Measurements from ENCODE around the gene SIAH1. TPM values are rescaled to one million over a fixed set of nuclear protein-coding genes. Genes with fewer than 3 reads are reported as not detected.

SIAH1 gene
- total RNA-seq, 1 experiment from 2014 or later: 10.9 TPM

DNA sequence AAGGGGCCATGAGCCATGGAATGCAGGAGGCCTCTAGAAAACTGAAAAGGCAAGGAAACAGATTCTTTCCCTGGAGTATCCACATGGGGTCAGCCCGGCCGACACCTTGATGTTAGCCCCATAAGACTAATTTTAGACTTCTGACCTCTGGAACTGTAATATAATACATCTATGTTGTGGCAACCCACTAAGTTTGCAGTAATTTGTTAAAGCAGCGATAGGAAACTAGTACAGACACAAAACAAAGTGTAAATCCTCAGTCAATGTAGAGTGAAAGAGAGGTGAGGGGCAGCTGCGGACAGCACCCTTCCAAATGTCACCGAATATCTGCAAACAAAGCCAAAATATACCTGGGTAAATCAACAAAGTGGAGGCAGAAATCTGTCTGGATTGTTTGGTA lies 7.2 kb upstream of the SIAH1 start:
- Histone ChIP-seq H3K4me2 (ENCODE audit: low read length) (no peak overlapping the region), H3K9ac (ENCODE audit: low read length) (no peak overlapping the region), H3K9me2 (replicated peaks; ENCODE audit: low read length) (no peaks in the 10 kb centered on the region), H3K27ac (ENCODE audit: low read length) (no peak overlapping the region), H2AFZ (ENCODE audit: low read length) (no peak overlapping the region), H3K9me3 (ENCODE audit: low read length) (no peaks in the 10 kb centered on the region), H3K4me1 (ENCODE audit: insufficient read depth, low read length) (no peaks in the 10 kb centered on the region), H3K79me2 (ENCODE audit: low read length) (no peaks in the 10 kb centered on the region), H4K20me1 (ENCODE audit: low read length) (no peaks in the 10 kb centered on the region), H3K27me3 (ENCODE audit: low read length) (no peaks in the 10 kb centered on the region), H3F3A (ENCODE audit: low read length, unreplicated experiment) (no peaks in the 10 kb centered on the region), H3K36me3 (ENCODE audit: low read depth, low read length) (no peaks in the 10 kb centered on the region), H3K4me3 (ENCODE audit: low read length) (no peak overlapping the region)
- CTCF ChIA-PET: no interaction called here
- DNase-seq (no peak), ATAC-seq (no peak)
- TF ChIP-seq EZH2phosphoT487 (IDR thresholded peaks at IDR 0.05; ENCODE audit: borderline replicate concordance, low read length): no peak
- TF ChIP-seq, protein P1, sequence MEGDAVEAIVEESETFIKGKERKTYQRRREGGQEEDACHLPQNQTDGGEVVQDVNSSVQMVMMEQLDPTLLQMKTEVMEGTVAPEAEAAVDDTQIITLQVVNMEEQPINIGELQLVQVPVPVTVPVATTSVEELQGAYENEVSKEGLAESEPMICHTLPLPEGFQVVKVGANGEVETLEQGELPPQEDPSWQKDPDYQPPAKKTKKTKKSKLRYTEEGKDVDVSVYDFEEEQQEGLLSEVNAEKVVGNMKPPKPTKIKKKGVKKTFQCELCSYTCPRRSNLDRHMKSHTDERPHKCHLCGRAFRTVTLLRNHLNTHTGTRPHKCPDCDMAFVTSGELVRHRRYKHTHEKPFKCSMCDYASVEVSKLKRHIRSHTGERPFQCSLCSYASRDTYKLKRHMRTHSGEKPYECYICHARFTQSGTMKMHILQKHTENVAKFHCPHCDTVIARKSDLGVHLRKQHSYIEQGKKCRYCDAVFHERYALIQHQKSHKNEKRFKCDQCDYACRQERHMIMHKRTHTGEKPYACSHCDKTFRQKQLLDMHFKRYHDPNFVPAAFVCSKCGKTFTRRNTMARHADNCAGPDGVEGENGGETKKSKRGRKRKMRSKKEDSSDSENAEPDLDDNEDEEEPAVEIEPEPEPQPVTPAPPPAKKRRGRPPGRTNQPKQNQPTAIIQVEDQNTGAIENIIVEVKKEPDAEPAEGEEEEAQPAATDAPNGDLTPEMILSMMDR (conservative IDR thresholded peaks at IDR 0.05; ENCODE audit: low read depth, low read length): no peak
- no peak for TF ChIP-seq EZH2 (IDR thresholded peaks at IDR 0.05; ENCODE audit: low read length, unreplicated experiment)
- POLR2A ChIA-PET (ENCODE audit: unreplicated experiment): no interaction called here
- no TSS peak for BruUV-seq (replicated peaks)
- intact Hi-C loops (cut with micrococcal nuclease): no loop called here

DNA sequence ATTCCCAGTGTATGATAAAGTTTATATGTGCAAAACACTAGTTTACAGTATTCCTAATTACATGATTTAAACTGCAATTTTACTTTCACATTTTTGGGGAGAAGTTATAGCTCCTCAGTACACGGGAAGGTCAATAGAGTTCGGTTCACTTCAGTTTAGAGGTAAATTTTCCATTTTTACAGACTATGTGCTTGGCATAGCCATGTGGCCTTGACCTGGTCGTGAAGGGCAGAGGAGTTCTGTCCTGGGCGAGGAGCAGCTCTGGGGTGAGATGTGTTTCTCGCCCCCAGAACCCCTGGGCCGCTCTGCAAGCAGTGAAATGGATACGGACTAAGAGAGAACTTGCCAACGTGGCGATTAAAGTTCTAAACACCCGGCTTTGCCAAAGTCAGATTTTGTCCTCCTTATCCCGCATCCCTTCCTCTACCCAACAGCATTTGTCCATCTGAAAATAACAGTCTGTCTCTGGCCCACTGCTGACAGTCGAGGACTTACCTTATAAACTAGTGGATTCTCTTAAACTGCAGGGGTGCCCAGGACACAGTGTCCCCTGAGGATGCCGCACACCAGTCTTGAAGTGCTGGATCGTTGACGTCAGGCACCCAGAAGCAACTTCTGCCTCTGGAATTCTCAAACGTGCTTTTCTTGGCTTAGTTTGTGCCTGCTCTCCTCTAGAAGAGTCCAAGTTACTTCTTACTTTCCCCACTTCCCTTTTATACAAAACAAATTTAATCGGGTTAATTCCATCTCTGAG lies 1.5 kb upstream of the SIAH1 start:
- H3K4me2 ChIP-seq (ENCODE audit: low read length): no peak overlapping the region
- intact Hi-C loops (cut with micrococcal nuclease): no loop called here
- CTCF ChIA-PET: no interaction called here

More for the DNA sequence above, 1.5 kb upstream of the SIAH1 start:
- Histone ChIP-seq H3K27me3 (ENCODE audit: low read length) (no peaks in the 10 kb centered on the region), H3K9me2 (replicated peaks; ENCODE audit: low read length) (no peaks in the 10 kb centered on the region), H3K79me2 (ENCODE audit: low read length) (peaks cover 28% of the 10 kb centered on the region), H3K27ac (ENCODE audit: low read length) (no peak overlapping the region), H3K9me3 (ENCODE audit: low read length) (no peaks in the 10 kb centered on the region), H2AFZ (ENCODE audit: low read length) (no peak overlapping the region), H3K4me1 (ENCODE audit: insufficient read depth, low read length) (peaks cover 8% of the 10 kb centered on the region; the same call in 1 of the 2 replicates), H3K9ac (ENCODE audit: low read length) (no peak overlapping the region), H4K20me1 (ENCODE audit: low read length) (peaks cover 22% of the 10 kb centered on the region), H3K4me3 (ENCODE audit: low read length) (no peak overlapping the region), H3F3A (ENCODE audit: low read length, unreplicated experiment) (no peaks in the 10 kb centered on the region), H3K36me3 (ENCODE audit: low read depth, low read length) (no peaks in the 10 kb centered on the region)
- DNase-seq: no peak
- no peak for TF ChIP-seq EZH2 (IDR thresholded peaks at IDR 0.05; ENCODE audit: low read length, unreplicated experiment)
- no peak for TF ChIP-seq EZH2phosphoT487 (IDR thresholded peaks at IDR 0.05; ENCODE audit: borderline replicate concordance, low read length)
- TF ChIP-seq, protein P1 (conservative IDR thresholded peaks at IDR 0.05; ENCODE audit: low read depth, low read length): no peak
- no TSS peak for BruUV-seq (replicated peaks)
- ATAC-seq: no peak
- POLR2A ChIA-PET (ENCODE audit: unreplicated experiment): no interaction called here

Measured in PC-3 (cell line).